Measurements from ENCODE around the gene CEP63.
"Not testable (repeated sequence)": the region's sequence is repeated elsewhere in the genome, so short reads cannot be mapped to it uniquely, and the experiment has no call there.

The CEP63 gene

DNA sequence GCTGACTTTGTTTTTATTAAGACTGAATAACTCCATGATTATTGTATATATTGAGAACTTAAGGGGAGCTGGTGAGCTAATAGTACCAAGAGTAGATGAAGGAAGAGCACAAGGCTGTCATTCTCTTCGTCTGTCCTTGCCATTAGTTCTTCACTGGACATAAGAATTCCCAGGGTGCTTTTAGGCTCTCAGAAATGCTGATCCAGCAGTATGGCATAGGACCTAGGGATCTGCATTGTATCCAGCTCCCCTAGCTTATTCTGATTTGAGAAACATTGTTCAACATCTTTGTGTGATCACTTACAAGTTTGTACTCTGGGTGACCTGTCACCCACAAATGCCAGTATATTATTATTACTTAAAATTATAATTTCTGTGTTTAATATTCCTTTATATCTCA, 47.6 kb downstream of the CEP63 start:
- no peak for DNase-seq
- no peak overlapping the region for H3K4me3 ChIP-seq (ENCODE audit: insufficient read depth, low read depth, low read length, poor library complexity, severe bottlenecking)
- H3K9me3 ChIP-seq (ENCODE audit: control insufficient read depth, low read length): no peaks in the 10 kb centered on the region
- H3K36me3 ChIP-seq (ENCODE audit: control insufficient read depth, insufficient read depth, low read length): peaks cover 23% of the 10 kb centered on the region
- no peak overlapping the region for H3K27ac ChIP-seq (ENCODE audit: insufficient read depth, low read length, poor library complexity, severe bottlenecking)
- H3K27me3 ChIP-seq (replicated peaks; ENCODE audit: control insufficient read depth, insufficient read depth, low read length, poor library complexity, severe bottlenecking): no peaks in the 10 kb centered on the region
- no peaks in the 10 kb centered on the region for H3K4me1 ChIP-seq (ENCODE audit: control insufficient read depth, insufficient read depth, low read length, poor library complexity, severe bottlenecking)

DNA sequence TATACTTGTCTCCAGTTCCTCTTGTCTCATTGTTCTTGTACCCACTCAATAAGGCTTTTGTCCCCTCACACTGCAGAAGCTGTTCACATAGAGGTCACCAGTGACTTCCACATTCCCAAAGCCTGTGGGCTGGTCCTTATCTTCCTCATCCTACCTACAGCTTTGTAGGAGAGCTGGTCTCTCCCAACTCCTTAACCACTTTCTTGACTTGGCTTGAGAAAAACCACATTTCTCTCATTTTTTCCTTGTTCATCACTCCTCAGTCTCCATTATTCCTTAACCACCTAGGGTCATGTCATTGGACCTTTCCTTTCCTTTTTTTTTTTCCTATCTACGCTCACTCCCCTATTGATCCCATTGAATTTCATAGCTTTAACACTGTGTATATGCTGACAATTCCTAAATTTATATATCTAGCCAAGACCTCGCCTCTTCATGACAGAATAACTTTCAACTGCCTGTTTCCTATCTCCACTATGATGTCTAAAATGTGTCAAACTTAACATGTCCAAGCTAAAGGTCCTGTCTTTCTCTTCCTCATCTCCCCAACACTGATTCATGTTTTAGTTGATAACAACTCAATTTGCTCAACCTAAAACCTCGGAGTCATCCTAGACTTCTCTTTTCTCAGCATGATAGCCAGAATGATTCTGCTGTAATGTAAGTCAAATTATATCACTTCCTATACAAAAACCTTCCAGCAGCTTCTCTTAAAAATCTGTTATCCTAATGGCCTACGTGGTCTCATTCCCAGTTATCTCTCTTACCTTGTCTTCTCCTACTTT, 49.5 kb downstream of the CEP63 start:
- no peaks in the 10 kb centered on the region for H3K4me1 ChIP-seq (ENCODE audit: control insufficient read depth, insufficient read depth, low read length, poor library complexity, severe bottlenecking)
- H3K36me3 ChIP-seq (ENCODE audit: control insufficient read depth, insufficient read depth, low read length): peaks cover 26% of the 10 kb centered on the region
- DNase-seq: no peak
- H3K4me3 ChIP-seq (ENCODE audit: insufficient read depth, low read depth, low read length, poor library complexity, severe bottlenecking): no peak overlapping the region
- no peaks in the 10 kb centered on the region for H3K9me3 ChIP-seq (ENCODE audit: control insufficient read depth, low read length)
- H3K27ac ChIP-seq (ENCODE audit: insufficient read depth, low read length, poor library complexity, severe bottlenecking): no peak overlapping the region
- no peaks in the 10 kb centered on the region for H3K27me3 ChIP-seq (replicated peaks; ENCODE audit: control insufficient read depth, insufficient read depth, low read length, poor library complexity, severe bottlenecking)

DNA sequence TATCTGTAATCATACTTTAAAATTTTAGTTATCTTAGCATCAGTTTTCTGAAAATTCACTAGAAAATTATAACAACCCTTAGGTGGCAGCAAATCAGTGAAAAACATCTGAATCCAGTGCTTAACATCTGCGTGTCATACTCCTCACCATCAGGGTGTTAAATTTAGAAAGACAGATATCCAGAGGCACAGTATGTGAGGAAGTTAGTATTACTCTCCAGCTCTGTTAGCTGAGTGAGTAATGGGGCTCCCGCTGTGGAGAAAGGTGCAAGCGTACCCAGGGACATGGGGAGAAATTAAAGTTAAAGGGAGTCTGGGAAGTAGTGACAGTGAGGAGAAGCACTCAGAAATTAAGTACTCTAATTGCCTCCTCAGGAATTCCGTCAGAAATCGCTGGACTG, 50.9 kb downstream of the CEP63 start:
- no peak overlapping the region for H3K27ac ChIP-seq (ENCODE audit: insufficient read depth, low read length, poor library complexity, severe bottlenecking)
- H3K4me1 ChIP-seq (ENCODE audit: control insufficient read depth, insufficient read depth, low read length, poor library complexity, severe bottlenecking): no peaks in the 10 kb centered on the region
- peaks cover 26% of the 10 kb centered on the region for H3K36me3 ChIP-seq (ENCODE audit: control insufficient read depth, insufficient read depth, low read length)
- no peak overlapping the region for H3K4me3 ChIP-seq (ENCODE audit: insufficient read depth, low read depth, low read length, poor library complexity, severe bottlenecking)
- H3K27me3 ChIP-seq (replicated peaks; ENCODE audit: control insufficient read depth, insufficient read depth, low read length, poor library complexity, severe bottlenecking): no peaks in the 10 kb centered on the region
- no peak for DNase-seq
- no peaks in the 10 kb centered on the region for H3K9me3 ChIP-seq (ENCODE audit: control insufficient read depth, low read length)

GRCh38 chr3:134542287-134542958, 56.6 kb downstream of the CEP63 start:
- no peak overlapping the region for H3K4me3 ChIP-seq (ENCODE audit: insufficient read depth, low read depth, low read length, poor library complexity, severe bottlenecking)

DNA sequence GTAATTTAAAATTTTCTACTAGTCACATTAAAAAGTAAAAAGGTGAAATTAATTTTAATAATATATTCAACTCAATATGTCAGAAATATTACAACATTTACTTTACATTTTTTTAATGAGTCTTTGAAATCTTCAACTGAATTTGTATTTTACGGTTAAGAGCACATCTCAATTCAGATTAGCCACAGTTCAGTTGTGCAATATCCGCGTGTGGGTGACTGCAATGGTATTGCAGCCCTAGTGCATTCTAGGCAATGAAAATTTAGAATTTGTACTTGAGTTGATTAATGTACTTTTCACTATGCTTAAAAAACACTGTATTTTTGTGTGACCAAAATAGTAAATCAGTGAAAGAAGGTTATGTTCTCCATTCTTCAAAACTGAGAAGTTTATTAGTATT, 57.3 kb downstream of the CEP63 start:
- peaks cover 2% of the 10 kb centered on the region for H3K4me1 ChIP-seq (ENCODE audit: control insufficient read depth, insufficient read depth, low read length, poor library complexity, severe bottlenecking)
- no peak for DNase-seq
- no peaks in the 10 kb centered on the region for H3K9me3 ChIP-seq (ENCODE audit: control insufficient read depth, low read length)
- no peaks in the 10 kb centered on the region for H3K27me3 ChIP-seq (replicated peaks; ENCODE audit: control insufficient read depth, insufficient read depth, low read length, poor library complexity, severe bottlenecking)
- no peak overlapping the region for H3K27ac ChIP-seq (ENCODE audit: insufficient read depth, low read length, poor library complexity, severe bottlenecking)
- H3K36me3 ChIP-seq (ENCODE audit: control insufficient read depth, insufficient read depth, low read length): peaks cover 14% of the 10 kb centered on the region
- H3K4me3 ChIP-seq (ENCODE audit: insufficient read depth, low read depth, low read length, poor library complexity, severe bottlenecking): no peak overlapping the region

More at GRCh38 chr3:134542287-134542958, 56.6 kb downstream of the CEP63 start:
- no peaks in the 10 kb centered on the region for H3K27me3 ChIP-seq (replicated peaks; ENCODE audit: control insufficient read depth, insufficient read depth, low read length, poor library complexity, severe bottlenecking)
- H3K9me3 ChIP-seq (ENCODE audit: control insufficient read depth, low read length): no peaks in the 10 kb centered on the region
- no peak overlapping the region for H3K27ac ChIP-seq (ENCODE audit: insufficient read depth, low read length, poor library complexity, severe bottlenecking)
- DNase-seq: no peak
- H3K4me1 ChIP-seq (ENCODE audit: control insufficient read depth, insufficient read depth, low read length, poor library complexity, severe bottlenecking): peaks cover 2% of the 10 kb centered on the region
- H3K36me3 ChIP-seq (ENCODE audit: control insufficient read depth, insufficient read depth, low read length): peaks cover 16% of the 10 kb centered on the region

DNA sequence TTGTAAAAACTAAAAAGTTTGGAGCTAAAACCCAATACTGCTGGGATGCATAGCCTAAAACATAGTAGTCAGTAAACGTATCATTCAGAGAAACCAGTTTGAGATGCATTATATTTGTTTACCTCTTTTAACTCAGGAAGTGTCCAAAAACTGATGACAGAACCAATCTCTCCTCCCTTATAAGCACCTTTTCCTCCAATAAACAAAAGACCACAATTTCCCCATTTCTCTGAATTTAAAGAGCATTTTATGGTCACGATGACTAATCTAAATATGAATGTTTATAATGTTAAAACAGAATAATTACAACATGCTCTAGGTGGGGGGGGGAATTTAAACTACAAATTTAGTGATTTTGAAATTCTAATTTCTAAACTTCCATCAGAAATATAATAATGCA, 58.5 kb downstream of the CEP63 start:
- peaks cover 18% of the 10 kb centered on the region for H3K36me3 ChIP-seq (ENCODE audit: control insufficient read depth, insufficient read depth, low read length)
- H3K4me3 ChIP-seq (ENCODE audit: insufficient read depth, low read depth, low read length, poor library complexity, severe bottlenecking): no peak overlapping the region
- no peaks in the 10 kb centered on the region for H3K27me3 ChIP-seq (replicated peaks; ENCODE audit: control insufficient read depth, insufficient read depth, low read length, poor library complexity, severe bottlenecking)
- H3K4me1 ChIP-seq (ENCODE audit: control insufficient read depth, insufficient read depth, low read length, poor library complexity, severe bottlenecking): peaks cover 2% of the 10 kb centered on the region
- DNase-seq: no peak
- no peak overlapping the region for H3K27ac ChIP-seq (ENCODE audit: insufficient read depth, low read length, poor library complexity, severe bottlenecking)
- H3K9me3 ChIP-seq (ENCODE audit: control insufficient read depth, low read length): no peaks in the 10 kb centered on the region

- H3K4me1 ChIP-seq (ENCODE audit: control insufficient read depth, insufficient read depth, low read length, poor library complexity, severe bottlenecking); H3K27me3 ChIP-seq (replicated peaks; ENCODE audit: control insufficient read depth, insufficient read depth, low read length, poor library complexity, severe bottlenecking); H3K9me3 ChIP-seq (ENCODE audit: control insufficient read depth, low read length); H3K4me3 ChIP-seq (ENCODE audit: insufficient read depth, low read depth, low read length, poor library complexity, severe bottlenecking); H3K27ac ChIP-seq (ENCODE audit: insufficient read depth, low read length, poor library complexity, severe bottlenecking); DNase-seq: not testable (repeated sequence)
- peaks cover 20% of the 10 kb centered on the region for H3K36me3 ChIP-seq (ENCODE audit: control insufficient read depth, insufficient read depth, low read length)
Measured at GRCh38 chr3:134544783-134545182, 58.9 kb downstream of the CEP63 start.

DNA sequence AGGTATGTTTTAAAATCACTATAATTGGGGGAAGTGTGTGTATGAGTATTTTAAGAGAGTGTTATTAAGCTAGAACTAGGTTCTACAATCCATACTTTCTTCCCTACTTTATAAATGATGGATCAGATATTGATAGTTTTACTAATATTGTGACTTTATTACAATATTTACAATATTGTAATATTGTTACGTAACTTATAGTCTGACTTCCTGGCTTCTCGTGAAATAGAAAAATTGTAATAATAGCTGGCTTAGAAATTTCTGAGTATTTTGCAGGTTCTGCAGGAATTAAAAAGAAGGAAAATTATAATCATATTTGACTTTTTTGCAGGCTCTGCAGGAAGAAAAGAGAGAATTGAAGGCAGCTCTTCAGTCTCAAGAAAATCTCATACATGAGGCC, 60.0 kb downstream of the CEP63 start:
- no peaks in the 10 kb centered on the region for H3K27me3 ChIP-seq (replicated peaks; ENCODE audit: control insufficient read depth, insufficient read depth, low read length, poor library complexity, severe bottlenecking)
- H3K4me1 ChIP-seq (ENCODE audit: control insufficient read depth, insufficient read depth, low read length, poor library complexity, severe bottlenecking): peaks cover 2% of the 10 kb centered on the region
- no peak overlapping the region for H3K27ac ChIP-seq (ENCODE audit: insufficient read depth, low read length, poor library complexity, severe bottlenecking)
- no peak for DNase-seq
- H3K9me3 ChIP-seq (ENCODE audit: control insufficient read depth, low read length): no peaks in the 10 kb centered on the region
- H3K4me3 ChIP-seq (ENCODE audit: insufficient read depth, low read depth, low read length, poor library complexity, severe bottlenecking): no peak overlapping the region
- peaks cover 29% of the 10 kb centered on the region for H3K36me3 ChIP-seq (ENCODE audit: control insufficient read depth, insufficient read depth, low read length)

- Histone ChIP-seq H3K4me1 (ENCODE audit: control insufficient read depth, insufficient read depth, low read length, poor library complexity, severe bottlenecking) (no peaks in the 10 kb centered on the region), H3K36me3 (ENCODE audit: control insufficient read depth, insufficient read depth, low read length) (peaks cover 39% of the 10 kb centered on the region), H3K27ac (ENCODE audit: insufficient read depth, low read length, poor library complexity, severe bottlenecking) (no peak overlapping the region), H3K27me3 (replicated peaks; ENCODE audit: control insufficient read depth, insufficient read depth, low read length, poor library complexity, severe bottlenecking) (no peaks in the 10 kb centered on the region), H3K4me3 (ENCODE audit: insufficient read depth, low read depth, low read length, poor library complexity, severe bottlenecking) (no peak overlapping the region), H3K9me3 (ENCODE audit: control insufficient read depth, low read length) (no peaks in the 10 kb centered on the region)
- DNase-seq: no peak
Measured at GRCh38 chr3:134552784-134553183, 66.9 kb downstream of the CEP63 start.

- H3K36me3 ChIP-seq (ENCODE audit: control insufficient read depth, insufficient read depth, low read length): no peaks in the 10 kb centered on the region
- H3K27ac ChIP-seq (ENCODE audit: insufficient read depth, low read length, poor library complexity, severe bottlenecking): no peak overlapping the region
- no peaks in the 10 kb centered on the region for H3K27me3 ChIP-seq (replicated peaks; ENCODE audit: control insufficient read depth, insufficient read depth, low read length, poor library complexity, severe bottlenecking)
- H3K9me3 ChIP-seq (ENCODE audit: control insufficient read depth, low read length): no peaks in the 10 kb centered on the region
- DNase-seq: no peak
- no peaks in the 10 kb centered on the region for H3K4me1 ChIP-seq (ENCODE audit: control insufficient read depth, insufficient read depth, low read length, poor library complexity, severe bottlenecking)
- no peak overlapping the region for H3K4me3 ChIP-seq (ENCODE audit: insufficient read depth, low read depth, low read length, poor library complexity, severe bottlenecking)
Measured at GRCh38 chr3:134559591-134559990, 73.7 kb downstream of the CEP63 start.

All from effector memory CD4-positive, alpha-beta T cell (primary cell).